HG03139 (cell line): ENCODE data around the gene MMP14.
"Not testable (repeated sequence)": the region's sequence is repeated elsewhere in the genome, so short reads cannot be mapped to it uniquely, and the experiment has no call there.

ENCODE experiments used
- ATAC-seq: cut with Tn5 transposase; IDR thresholded peaks from one replicate; pipeline ENCODE4 v1.9.1; 2021; ENCODE audit not compliant: unreplicated experiment

The MMP14 gene

GRCh38 chr14:22841311-22841710 lies 4.9 kb downstream of the MMP14 start:
- ATAC-seq: no peak

- no peak for ATAC-seq
These were observed 5.4 kb downstream of the MMP14 start for GRCh38 chr14:22841769-22842168.

- no peak for ATAC-seq
These were observed 6.1 kb downstream of the MMP14 start for GRCh38 chr14:22842211-22843122.

- ATAC-seq: no peak
These were observed 6.9 kb downstream of the MMP14 start for GRCh38 chr14:22843123-22843925.

GRCh38 chr14:22844221-22845102 lies 8.1 kb downstream of the MMP14 start:
- no peak for ATAC-seq

GRCh38 chr14:22845103-22845394 lies 8.7 kb downstream of the MMP14 start:
- ATAC-seq: no peak

- no peak for ATAC-seq
These were observed 9.6 kb downstream of the MMP14 start for GRCh38 chr14:22845821-22846625.

GRCh38 chr14:22846811-22847307 lies 10.5 kb downstream of the MMP14 start:
- ATAC-seq: no peak

GRCh38 chr14:22847661-22848341 lies 11.4 kb downstream of the MMP14 start:
- ATAC-seq: no peak

GRCh38 chr14:22848351-22849164 lies 12.2 kb downstream of the MMP14 start:
- no peak for ATAC-seq

GRCh38 chr14:22849212-22849819 lies 12.9 kb downstream of the MMP14 start:
- ATAC-seq: no peak

- no peak for ATAC-seq
These were observed 14.8 kb downstream of the MMP14 start for GRCh38 chr14:22850944-22851764.

GRCh38 chr14:22852178-22852577 lies 15.8 kb downstream of the MMP14 start:
- ATAC-seq: not testable (repeated sequence)

GRCh38 chr14:22852599-22852939 lies 16.2 kb downstream of the MMP14 start:
- ATAC-seq: no peak

GRCh38 chr14:22852940-22853767 lies 16.8 kb downstream of the MMP14 start:
- ATAC-seq: no peak

- ATAC-seq: not testable (repeated sequence)
These were observed 17.9 kb downstream of the MMP14 start for GRCh38 chr14:22854296-22854695.
